Measurements from ENCODE around the gene UTF1. TPM values are rescaled to one million over a fixed set of nuclear protein-coding genes. Genes with fewer than 3 reads are reported as not detected.

UTF1 gene, protein sequence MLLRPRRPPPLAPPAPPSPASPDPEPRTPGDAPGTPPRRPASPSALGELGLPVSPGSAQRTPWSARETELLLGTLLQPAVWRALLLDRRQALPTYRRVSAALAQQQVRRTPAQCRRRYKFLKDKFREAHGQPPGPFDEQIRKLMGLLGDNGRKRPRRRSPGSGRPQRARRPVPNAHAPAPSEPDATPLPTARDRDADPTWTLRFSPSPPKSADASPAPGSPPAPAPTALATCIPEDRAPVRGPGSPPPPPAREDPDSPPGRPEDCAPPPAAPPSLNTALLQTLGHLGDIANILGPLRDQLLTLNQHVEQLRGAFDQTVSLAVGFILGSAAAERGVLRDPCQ
- total RNA-seq: not detected

DNA sequence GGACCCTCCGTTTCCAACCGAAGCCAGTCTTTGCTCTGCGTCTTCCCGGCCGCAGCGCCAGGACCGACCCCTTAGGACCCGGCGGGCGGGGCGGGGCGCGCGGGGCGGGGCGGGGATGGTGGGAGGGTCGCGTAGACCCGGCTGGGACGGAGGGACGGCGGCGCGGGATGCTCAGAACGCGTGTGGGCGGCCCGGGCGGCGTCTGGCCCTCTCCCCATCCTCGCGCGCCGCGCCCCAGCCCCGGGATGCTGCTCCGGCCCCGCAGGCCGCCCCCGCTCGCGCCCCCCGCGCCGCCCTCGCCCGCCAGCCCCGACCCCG, at the start of gene UTF1:
UTF1 (plus strand) TSS at position 174 of the 318 bp plus-strand sequence; CDS start at position 246, 72 bp downstream.
- TF ChIP-seq, protein P1, sequence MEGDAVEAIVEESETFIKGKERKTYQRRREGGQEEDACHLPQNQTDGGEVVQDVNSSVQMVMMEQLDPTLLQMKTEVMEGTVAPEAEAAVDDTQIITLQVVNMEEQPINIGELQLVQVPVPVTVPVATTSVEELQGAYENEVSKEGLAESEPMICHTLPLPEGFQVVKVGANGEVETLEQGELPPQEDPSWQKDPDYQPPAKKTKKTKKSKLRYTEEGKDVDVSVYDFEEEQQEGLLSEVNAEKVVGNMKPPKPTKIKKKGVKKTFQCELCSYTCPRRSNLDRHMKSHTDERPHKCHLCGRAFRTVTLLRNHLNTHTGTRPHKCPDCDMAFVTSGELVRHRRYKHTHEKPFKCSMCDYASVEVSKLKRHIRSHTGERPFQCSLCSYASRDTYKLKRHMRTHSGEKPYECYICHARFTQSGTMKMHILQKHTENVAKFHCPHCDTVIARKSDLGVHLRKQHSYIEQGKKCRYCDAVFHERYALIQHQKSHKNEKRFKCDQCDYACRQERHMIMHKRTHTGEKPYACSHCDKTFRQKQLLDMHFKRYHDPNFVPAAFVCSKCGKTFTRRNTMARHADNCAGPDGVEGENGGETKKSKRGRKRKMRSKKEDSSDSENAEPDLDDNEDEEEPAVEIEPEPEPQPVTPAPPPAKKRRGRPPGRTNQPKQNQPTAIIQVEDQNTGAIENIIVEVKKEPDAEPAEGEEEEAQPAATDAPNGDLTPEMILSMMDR (IDR thresholded peaks at IDR 0.05; ENCODE audit: low read depth): no peak

DNA sequence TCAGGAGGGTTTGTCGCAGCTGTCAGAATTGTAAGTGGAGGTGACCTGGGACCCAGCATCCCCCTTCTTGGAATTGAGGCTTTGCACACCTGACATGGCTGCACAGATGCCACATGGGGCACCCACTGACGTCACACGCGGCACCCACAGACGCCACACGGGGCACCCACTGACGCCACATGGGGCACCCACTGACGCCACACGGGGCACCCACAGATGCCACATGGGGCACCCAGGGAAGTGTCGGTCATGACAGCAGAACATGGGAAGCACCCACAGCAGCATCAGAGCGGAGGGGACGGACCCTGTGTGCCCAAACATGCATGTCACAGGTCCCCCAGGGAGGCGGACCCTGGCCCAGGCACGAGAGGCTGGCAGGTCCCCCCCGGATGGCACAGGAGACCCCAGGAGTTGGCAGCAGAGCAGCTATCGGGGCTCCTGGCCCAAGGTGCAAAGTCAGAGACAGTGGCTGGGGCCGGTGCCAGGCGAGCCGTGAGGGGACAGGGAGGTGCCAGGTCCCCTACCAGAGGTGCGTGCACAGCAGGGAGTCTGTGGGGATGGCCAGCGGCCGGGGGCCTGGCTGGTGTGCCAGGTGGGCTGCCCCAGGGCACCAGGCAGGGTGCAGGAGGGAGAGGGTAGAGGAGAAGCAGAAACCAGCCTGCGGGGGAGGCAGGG, 48.9 kb upstream of the UTF1 start:
- TF ChIP-seq, protein P1 (IDR thresholded peaks at IDR 0.05; ENCODE audit: low read depth): no peak

DNA sequence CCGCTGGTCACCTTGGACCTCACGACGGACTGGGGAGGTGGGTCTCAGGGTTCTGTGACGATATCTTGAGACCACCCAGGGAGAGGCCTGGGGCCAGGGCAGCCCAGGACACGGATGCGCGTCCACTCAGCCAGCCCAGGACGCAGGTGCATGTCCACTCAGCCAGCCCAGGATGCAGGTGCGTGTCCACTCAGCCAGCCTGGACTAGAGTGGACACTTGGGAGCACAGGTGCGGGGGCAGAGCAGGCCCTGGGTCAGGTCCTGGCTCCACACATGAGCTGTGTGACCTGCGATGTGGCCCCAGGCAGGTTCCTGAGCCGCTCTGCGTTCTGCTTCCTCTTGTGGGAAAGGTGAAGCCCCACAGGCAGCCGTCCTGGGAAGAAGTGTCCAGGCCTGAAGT, 47.8 kb upstream of the UTF1 start:
- TF ChIP-seq, protein P1 (IDR thresholded peaks at IDR 0.05; ENCODE audit: low read depth): no peak

DNA sequence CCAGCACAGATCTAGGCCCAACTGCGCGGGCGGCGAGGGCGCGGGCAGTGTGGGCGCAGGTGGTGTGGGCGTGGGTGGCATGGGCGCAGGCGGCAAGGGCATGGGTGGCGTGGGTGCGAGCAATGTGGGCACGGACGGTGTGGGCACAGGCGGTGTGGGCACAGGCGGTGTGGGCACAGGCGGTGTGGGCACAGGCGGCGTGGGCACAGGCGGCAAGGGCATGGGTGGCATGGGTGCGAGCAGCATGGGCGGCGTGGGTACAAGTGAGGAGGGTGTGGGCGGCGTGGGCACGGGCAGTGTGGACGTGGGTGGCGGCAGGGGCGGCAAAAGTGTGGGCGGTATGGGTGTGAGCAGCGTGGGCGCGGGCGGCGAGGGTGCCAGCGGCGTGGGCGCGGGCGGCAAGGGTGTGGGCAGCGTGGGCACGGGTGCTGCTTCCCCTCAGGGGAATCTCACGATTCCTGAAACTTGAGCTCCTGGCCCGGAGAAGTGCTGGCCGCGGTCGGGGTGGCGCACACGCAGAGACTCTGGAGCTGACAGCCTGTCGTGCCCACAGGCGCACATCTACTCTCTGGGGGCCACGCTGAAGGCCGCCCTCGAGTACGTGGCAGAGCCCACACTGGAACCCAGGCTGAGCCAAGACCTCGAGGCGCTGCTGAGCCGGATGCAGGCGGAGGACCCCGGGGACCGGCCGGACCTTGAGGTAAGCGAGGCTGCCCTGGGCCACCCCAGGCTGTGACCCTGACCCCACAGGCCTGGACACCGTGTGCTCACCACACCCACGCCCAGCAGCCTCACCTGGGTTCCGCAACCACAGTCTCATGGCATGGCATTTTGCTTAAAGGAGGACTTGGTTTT, 47.0 kb upstream of the UTF1 start:
- TF ChIP-seq, protein P1 (IDR thresholded peaks at IDR 0.05; ENCODE audit: low read depth): no peak

DNA sequence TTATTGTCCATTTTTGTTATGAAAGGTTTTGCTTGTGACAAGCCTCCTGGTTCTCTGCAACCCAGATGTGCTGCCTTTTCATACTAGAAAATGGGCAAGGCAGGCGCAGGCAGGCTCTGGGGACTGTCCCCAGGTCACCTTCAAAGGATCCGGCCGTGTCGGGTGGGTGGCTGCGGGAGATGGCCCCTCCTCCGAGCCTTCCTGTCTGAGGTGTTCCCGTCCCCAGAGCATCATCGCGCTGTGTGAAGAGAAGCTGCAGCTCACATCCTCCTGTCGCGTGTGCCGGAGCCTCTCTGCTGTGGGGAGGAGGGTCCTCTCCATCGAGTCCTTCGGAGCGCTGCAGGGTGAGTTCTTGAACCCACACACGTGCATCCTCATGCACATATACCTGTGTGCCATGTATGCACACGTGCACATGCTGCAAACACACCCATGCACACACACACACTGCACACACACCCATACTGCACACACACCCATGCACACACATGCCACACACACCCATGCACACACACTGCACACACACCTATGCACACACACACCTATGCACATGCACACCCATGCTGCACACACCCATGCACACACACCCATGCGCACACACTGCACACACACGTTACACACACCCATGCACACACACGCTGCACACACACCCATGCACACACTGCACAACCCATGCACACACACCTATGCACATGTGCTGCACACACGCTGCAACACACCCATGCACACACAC, 46.2 kb upstream of the UTF1 start:
- TF ChIP-seq, protein P1 (IDR thresholded peaks at IDR 0.05; ENCODE audit: low read depth): no peak

DNA sequence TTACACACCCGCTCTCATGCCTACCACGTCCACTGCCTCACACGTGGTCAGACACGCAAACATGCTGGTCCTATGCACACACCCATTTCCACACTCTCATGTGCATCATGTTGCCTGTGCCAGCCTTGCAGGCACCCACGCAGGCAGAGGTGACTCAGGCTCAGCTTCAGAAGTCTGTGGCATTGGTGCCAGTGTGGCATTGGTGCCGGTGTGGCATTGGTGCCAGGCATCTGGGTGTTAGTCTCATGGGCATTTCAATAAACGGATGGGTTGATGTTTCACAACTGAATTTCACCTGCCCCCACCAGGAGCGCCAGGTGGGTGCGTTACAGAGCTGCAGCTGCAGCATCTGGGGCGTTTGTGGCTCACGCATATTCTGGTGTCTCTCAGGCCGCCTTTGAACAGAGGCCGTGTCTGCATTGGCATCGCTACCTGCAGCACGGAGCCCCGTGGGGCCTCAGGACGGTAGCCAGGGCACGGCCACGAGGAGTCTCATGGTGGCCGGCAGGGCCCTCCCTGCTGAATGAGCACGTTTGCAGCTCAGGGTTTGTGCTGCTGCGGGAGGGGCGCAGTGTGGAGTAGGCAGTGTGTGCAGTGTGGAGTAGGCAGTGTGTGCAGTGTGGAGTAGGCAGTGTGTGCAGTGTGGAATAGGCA, 45.3 kb upstream of the UTF1 start:
- TF ChIP-seq, protein P1 (IDR thresholded peaks at IDR 0.05; ENCODE audit: low read depth): no peak
